GM23338 (cell line): ENCODE data around the gene CDH4. TPM values are rescaled to one million over a fixed set of nuclear protein-coding genes. Genes with fewer than 3 reads are reported as not detected.

Source experiments
- ATAC-seq: fragments of 200-7000 bp; cut with Tn5 transposase; 3 replicates; pipeline ENCODE4 v1.9.1; 2020
- DNase-seq: peaks from one replicate; pipeline ENCODE4 v3.0.0-alpha.2; 2015; ENCODE audit warnings: low spot score
- H2AFZ ChIP-seq: fragments of 200-600 bp; sonication (generic); 2 replicates; pipeline ENCODE4 v1.8.0; 2016; ENCODE audit warnings: antibody characterized with exemption, mild to moderate bottlenecking, moderate library complexity
- H3F3A ChIP-seq: fragments of 200-600 bp; sonication (generic); replicated peaks from 2 replicates; pipeline ENCODE4 v1.8.0; 2017; ENCODE audit warnings: antibody characterized with exemption, mixed run types, low read depth
- H3K27ac ChIP-seq: fragments of 200-600 bp; sonication (generic); 2 replicates; pipeline ENCODE4 v1.6.1; 2016; ENCODE audit warnings: low read depth
- H3K27me3 ChIP-seq: fragments of 200-600 bp; sonication (generic); 2 replicates; pipeline ENCODE4 v1.8.0; 2016; ENCODE audit warnings: mild to moderate bottlenecking, mixed run types, moderate library complexity; ENCODE audit not compliant: insufficient read depth
- H3K36me3 ChIP-seq: fragments of 200-600 bp; sonication (generic); 2 replicates; pipeline ENCODE4 v1.8.0; 2016; ENCODE audit warnings: mild to moderate bottlenecking; ENCODE audit not compliant: insufficient read depth
- H3K4me1 ChIP-seq: fragments of 200-600 bp; sonication (generic); 2 replicates; pipeline ENCODE4 v1.8.0; 2016; ENCODE audit warnings: mild to moderate bottlenecking, moderate library complexity; ENCODE audit not compliant: insufficient read depth
- H3K4me2 ChIP-seq: fragments of 200-600 bp; sonication (generic); 2 replicates; pipeline ENCODE4 v1.7.1; 2017; ENCODE audit warnings: mixed run types
- H3K4me3 ChIP-seq: fragments of 200-600 bp; sonication (generic); 2 replicates; pipeline ENCODE4 v1.6.1; 2016; ENCODE audit warnings: mixed run types
- H3K79me2 ChIP-seq: fragments of 200-600 bp; sonication (generic); replicated peaks from 2 replicates; pipeline ENCODE4 v1.8.0; 2017; ENCODE audit warnings: mild to moderate bottlenecking; ENCODE audit not compliant: insufficient read depth
- H3K9me2 ChIP-seq: fragments of 200-600 bp; sonication (generic); 2 replicates; pipeline ENCODE4 v1.8.0; 2017; ENCODE audit not compliant: insufficient read depth
- H4K20me1 ChIP-seq: fragments of 200-600 bp; sonication (generic); replicated peaks from 2 replicates; pipeline ENCODE4 v1.8.0; 2017; ENCODE audit warnings: mild to moderate bottlenecking; ENCODE audit not compliant: insufficient read depth
- H3K27ac Mint-ChIP-seq: 2 replicates; pipeline ENCODE4 v1.8.0; 2020; ENCODE audit warnings: inconsistent platforms, mild to moderate bottlenecking, moderate library complexity, mixed read lengths
- H3K27me3 Mint-ChIP-seq: 3 replicates; pipeline ENCODE4 v1.8.0; 2022; ENCODE audit warnings: low read depth, mild to moderate bottlenecking, moderate library complexity, mixed read lengths, inconsistent platforms; ENCODE audit not compliant: insufficient read depth, poor library complexity
- H3K36me3 Mint-ChIP-seq: 3 replicates; pipeline ENCODE4 v1.8.0; 2021; ENCODE audit warnings: low read depth, mild to moderate bottlenecking, inconsistent platforms, moderate library complexity, mixed read lengths
- H3K4me1 Mint-ChIP-seq: 3 replicates; pipeline ENCODE4 v1.8.0; 2020; ENCODE audit warnings: mild to moderate bottlenecking, inconsistent platforms, mixed read lengths
- H3K4me3 Mint-ChIP-seq: 3 replicates; pipeline ENCODE4 v1.8.0; 2021; ENCODE audit warnings: moderate library complexity, mild to moderate bottlenecking, inconsistent platforms, mixed read lengths
- H3K9me3 Mint-ChIP-seq: 3 replicates; pipeline ENCODE4 v1.8.0; 2020; ENCODE audit warnings: moderate library complexity, mild to moderate bottlenecking, inconsistent platforms, mixed read lengths
- CREB1 ChIP-seq: fragments of 250-450 bp; sonication (Bioruptor Pico); IDR thresholded peaks from 2 replicates; pipeline ENCODE4 v1.5.0; 2020; ENCODE audit warnings: low read depth, mild to moderate bottlenecking, moderate library complexity
- EZH2 ChIP-seq: fragments of 200-600 bp; sonication (generic); IDR thresholded peaks from one replicate; pipeline ENCODE4 v1.8.0; 2017; ENCODE audit warnings: antibody characterized with exemption, mild to moderate bottlenecking, low read depth; ENCODE audit not compliant: unreplicated experiment
- EZH2phosphoT487 ChIP-seq: fragments of 200-600 bp; sonication (generic); IDR thresholded peaks from one replicate; pipeline ENCODE4 v1.8.1; 2018; ENCODE audit warnings: antibody characterized with exemption; ENCODE audit not compliant: unreplicated experiment
- JUNB ChIP-seq: IDR thresholded peaks from one replicate; pipeline ENCODE4 v1.6.1; 2016; ENCODE audit warnings: antibody characterized with exemption; ENCODE audit not compliant: unreplicated experiment
- NANOG ChIP-seq: IDR thresholded peaks from 2 replicates; pipeline ENCODE4 v1.6.1; 2016; ENCODE audit warnings: antibody characterized with exemption, borderline replicate concordance
- POLR2AphosphoS5 ChIP-seq: IDR thresholded peaks from 2 replicates; pipeline ENCODE4 v1.6.1; 2016; ENCODE audit warnings: antibody characterized with exemption, low read depth
- STAT1 ChIP-seq: IDR thresholded peaks from one replicate; pipeline ENCODE4 v1.6.1; 2016; ENCODE audit warnings: antibody characterized with exemption; ENCODE audit not compliant: unreplicated experiment
- ZNF114 ChIP-seq: fragments of 250-450 bp; sonication (Bioruptor Pico); IDR thresholded peaks from 2 replicates; pipeline ENCODE4 v1.5.0; 2020; ENCODE audit warnings: mild to moderate bottlenecking, moderate library complexity
- ZNF331 ChIP-seq: fragments of 250-450 bp; sonication (Bioruptor Pico); IDR thresholded peaks from 2 replicates; pipeline ENCODE4 v1.5.0; 2020; ENCODE audit warnings: low read depth, mild to moderate bottlenecking, moderate library complexity
- polyA plus RNA-seq: library from polyadenylated mRNA; unstranded; fragments of >200 nt; fragmentation: Nextera tagmentation; extraction: Ambion mirVana; gene quantifications from 2 replicates; pipeline ENCODE4 v1.2.1, GENCODE V29; 2016
- total RNA-seq: library from RNA; depleted of rRNA; stranded (reverse); fragments of >200 nt; shearing (Covaris generic); gene quantifications from 2 replicates; pipeline ENCODE4 v1.2.3, GENCODE V29; 2014
- TF ChIP-seq, protein P1 (sequence below), 2 experiments: fragments of 200-600 bp in 1 of 2; sonication (generic) in 1 of 2; conservative IDR thresholded peaks; 2 replicates each; pipeline versions ENCODE4 v1.5.1 to v1.6.1; 2016 to 2017; ENCODE audit warnings: antibody characterized with exemption in 2 of 2, low read depth in 2 of 2, mild to moderate bottlenecking in 2 of 2, moderate library complexity in 1 of 2
- TF ChIP-seq, protein P2 (sequence below): fragments of 250-450 bp; sonication (Bioruptor Pico); IDR thresholded peaks from 2 replicates; pipeline ENCODE4 v1.5.0; 2020; ENCODE audit warnings: mild to moderate bottlenecking, moderate library complexity
- TF ChIP-seq, protein P3 (sequence below): IDR thresholded peaks from 2 replicates; pipeline ENCODE4 v1.6.1; 2016; ENCODE audit warnings: antibody characterized with exemption
- TF ChIP-seq, protein P4 (sequence below): IDR thresholded peaks from one replicate; pipeline ENCODE4 v1.6.1; 2018; ENCODE audit warnings: antibody characterized with exemption; ENCODE audit not compliant: unreplicated experiment

Gene CDH4
- total and polyA plus RNA-seq, 2 experiments from 2014 or later: 1.2 to 4.2 TPM

DNA sequence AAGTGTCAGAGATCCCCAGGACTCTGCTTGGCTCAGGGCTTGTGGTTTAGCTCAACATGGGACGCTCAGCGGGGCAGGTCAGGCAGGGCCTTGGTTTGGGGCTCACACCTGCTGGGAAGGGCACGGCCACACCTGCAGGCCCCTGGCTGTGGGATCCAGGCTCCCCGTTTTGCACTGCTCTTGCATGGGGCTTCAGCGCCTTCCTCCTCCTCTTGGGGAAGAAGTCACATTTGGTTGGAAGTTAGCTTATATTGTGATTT, 378.3 kb downstream of the CDH4 start:
- no peaks in the 10 kb centered on the region for H3K36me3 ChIP-seq
- no peak overlapping the region for H2AFZ ChIP-seq
- Mint-ChIP-seq H3K9me3 (no peaks in the 10 kb centered on the region), H3K27ac (no peak overlapping the region), H3K36me3 (no peaks in the 10 kb centered on the region), H3K4me3 (no peak overlapping the region), H3K4me1 (peaks cover 4% of the 10 kb centered on the region; the same call in 1 of the 3 replicates), H3K27me3 (peaks cover 11% of the 10 kb centered on the region)
- ATAC-seq (no peak), DNase-seq (no peak)
- no peaks in the 10 kb centered on the region for H4K20me1 ChIP-seq
- H3K4me2 ChIP-seq: no peak overlapping the region
- H3K79me2 ChIP-seq: no peaks in the 10 kb centered on the region
- H3K9me2 ChIP-seq: no peaks in the 10 kb centered on the region
- H3F3A ChIP-seq: no peaks in the 10 kb centered on the region
- H3K4me3 ChIP-seq: no peak overlapping the region
- no peak for TF ChIP-seq EZH2
- TF ChIP-seq, protein P1, sequence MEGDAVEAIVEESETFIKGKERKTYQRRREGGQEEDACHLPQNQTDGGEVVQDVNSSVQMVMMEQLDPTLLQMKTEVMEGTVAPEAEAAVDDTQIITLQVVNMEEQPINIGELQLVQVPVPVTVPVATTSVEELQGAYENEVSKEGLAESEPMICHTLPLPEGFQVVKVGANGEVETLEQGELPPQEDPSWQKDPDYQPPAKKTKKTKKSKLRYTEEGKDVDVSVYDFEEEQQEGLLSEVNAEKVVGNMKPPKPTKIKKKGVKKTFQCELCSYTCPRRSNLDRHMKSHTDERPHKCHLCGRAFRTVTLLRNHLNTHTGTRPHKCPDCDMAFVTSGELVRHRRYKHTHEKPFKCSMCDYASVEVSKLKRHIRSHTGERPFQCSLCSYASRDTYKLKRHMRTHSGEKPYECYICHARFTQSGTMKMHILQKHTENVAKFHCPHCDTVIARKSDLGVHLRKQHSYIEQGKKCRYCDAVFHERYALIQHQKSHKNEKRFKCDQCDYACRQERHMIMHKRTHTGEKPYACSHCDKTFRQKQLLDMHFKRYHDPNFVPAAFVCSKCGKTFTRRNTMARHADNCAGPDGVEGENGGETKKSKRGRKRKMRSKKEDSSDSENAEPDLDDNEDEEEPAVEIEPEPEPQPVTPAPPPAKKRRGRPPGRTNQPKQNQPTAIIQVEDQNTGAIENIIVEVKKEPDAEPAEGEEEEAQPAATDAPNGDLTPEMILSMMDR (conservative IDR thresholded peaks at IDR 0.05; ENCODE audit: low read depth in 2 of 2): no peak
- TF ChIP-seq, protein P2, sequence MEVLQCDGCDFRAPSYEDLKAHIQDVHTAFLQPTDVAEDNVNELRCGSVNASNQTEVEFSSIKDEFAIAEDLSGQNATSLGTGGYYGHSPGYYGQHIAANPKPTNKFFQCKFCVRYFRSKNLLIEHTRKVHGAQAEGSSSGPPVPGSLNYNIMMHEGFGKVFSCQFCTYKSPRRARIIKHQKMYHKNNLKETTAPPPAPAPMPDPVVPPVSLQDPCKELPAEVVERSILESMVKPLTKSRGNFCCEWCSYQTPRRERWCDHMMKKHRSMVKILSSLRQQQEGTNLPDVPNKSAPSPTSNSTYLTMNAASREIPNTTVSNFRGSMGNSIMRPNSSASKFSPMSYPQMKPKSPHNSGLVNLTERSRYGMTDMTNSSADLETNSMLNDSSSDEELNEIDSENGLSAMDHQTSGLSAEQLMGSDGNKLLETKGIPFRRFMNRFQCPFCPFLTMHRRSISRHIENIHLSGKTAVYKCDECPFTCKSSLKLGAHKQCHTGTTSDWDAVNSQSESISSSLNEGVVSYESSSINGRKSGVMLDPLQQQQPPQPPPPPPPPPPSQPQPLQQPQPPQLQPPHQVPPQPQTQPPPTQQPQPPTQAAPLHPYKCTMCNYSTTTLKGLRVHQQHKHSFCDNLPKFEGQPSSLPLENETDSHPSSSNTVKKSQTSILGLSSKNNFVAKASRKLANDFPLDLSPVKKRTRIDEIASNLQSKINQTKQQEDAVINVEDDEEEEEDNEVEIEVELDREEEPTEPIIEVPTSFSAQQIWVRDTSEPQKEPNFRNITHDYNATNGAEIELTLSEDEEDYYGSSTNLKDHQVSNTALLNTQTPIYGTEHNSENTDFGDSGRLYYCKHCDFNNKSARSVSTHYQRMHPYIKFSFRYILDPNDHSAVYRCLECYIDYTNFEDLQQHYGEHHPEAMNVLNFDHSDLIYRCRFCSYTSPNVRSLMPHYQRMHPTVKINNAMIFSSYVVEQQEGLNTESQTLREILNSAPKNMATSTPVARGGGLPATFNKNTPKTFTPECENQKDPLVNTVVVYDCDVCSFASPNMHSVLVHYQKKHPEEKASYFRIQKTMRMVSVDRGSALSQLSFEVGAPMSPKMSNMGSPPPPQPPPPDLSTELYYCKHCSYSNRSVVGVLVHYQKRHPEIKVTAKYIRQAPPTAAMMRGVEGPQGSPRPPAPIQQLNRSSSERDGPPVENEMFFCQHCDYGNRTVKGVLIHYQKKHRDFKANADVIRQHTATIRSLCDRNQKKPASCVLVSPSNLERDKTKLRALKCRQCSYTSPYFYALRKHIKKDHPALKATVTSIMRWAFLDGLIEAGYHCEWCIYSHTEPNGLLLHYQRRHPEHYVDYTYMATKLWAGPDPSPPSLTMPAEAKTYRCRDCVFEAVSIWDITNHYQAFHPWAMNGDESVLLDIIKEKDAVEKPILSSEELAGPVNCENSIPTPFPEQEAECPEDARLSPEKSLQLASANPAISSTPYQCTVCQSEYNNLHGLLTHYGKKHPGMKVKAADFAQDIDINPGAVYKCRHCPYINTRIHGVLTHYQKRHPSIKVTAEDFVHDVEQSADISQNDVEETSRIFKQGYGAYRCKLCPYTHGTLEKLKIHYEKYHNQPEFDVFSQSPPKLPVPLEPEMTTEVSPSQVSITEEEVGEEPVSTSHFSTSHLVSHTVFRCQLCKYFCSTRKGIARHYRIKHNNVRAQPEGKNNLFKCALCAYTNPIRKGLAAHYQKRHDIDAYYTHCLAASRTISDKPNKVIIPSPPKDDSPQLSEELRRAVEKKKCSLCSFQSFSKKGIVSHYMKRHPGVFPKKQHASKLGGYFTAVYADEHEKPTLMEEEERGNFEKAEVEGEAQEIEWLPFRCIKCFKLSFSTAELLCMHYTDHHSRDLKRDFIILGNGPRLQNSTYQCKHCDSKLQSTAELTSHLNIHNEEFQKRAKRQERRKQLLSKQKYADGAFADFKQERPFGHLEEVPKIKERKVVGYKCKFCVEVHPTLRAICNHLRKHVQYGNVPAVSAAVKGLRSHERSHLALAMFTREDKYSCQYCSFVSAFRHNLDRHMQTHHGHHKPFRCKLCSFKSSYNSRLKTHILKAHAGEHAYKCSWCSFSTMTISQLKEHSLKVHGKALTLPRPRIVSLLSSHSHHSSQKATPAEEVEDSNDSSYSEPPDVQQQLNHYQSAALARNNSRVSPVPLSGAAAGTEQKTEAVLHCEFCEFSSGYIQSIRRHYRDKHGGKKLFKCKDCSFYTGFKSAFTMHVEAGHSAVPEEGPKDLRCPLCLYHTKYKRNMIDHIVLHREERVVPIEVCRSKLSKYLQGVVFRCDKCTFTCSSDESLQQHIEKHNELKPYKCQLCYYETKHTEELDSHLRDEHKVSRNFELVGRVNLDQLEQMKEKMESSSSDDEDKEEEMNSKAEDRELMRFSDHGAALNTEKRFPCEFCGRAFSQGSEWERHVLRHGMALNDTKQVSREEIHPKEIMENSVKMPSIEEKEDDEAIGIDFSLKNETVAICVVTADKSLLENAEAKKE (CRISPR knock-in tag): no peak
- TF ChIP-seq POLR2AphosphoS5: no peak
- TF ChIP-seq EZH2phosphoT487: no peak
- TF ChIP-seq JUNB: no peak
- TF ChIP-seq, protein P3, sequence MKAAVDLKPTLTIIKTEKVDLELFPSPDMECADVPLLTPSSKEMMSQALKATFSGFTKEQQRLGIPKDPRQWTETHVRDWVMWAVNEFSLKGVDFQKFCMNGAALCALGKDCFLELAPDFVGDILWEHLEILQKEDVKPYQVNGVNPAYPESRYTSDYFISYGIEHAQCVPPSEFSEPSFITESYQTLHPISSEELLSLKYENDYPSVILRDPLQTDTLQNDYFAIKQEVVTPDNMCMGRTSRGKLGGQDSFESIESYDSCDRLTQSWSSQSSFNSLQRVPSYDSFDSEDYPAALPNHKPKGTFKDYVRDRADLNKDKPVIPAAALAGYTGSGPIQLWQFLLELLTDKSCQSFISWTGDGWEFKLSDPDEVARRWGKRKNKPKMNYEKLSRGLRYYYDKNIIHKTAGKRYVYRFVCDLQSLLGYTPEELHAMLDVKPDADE: no peak
- TF ChIP-seq CREB1 (CRISPR knock-in tag): no peak
- TF ChIP-seq NANOG: no peak
- TF ChIP-seq, protein P4, sequence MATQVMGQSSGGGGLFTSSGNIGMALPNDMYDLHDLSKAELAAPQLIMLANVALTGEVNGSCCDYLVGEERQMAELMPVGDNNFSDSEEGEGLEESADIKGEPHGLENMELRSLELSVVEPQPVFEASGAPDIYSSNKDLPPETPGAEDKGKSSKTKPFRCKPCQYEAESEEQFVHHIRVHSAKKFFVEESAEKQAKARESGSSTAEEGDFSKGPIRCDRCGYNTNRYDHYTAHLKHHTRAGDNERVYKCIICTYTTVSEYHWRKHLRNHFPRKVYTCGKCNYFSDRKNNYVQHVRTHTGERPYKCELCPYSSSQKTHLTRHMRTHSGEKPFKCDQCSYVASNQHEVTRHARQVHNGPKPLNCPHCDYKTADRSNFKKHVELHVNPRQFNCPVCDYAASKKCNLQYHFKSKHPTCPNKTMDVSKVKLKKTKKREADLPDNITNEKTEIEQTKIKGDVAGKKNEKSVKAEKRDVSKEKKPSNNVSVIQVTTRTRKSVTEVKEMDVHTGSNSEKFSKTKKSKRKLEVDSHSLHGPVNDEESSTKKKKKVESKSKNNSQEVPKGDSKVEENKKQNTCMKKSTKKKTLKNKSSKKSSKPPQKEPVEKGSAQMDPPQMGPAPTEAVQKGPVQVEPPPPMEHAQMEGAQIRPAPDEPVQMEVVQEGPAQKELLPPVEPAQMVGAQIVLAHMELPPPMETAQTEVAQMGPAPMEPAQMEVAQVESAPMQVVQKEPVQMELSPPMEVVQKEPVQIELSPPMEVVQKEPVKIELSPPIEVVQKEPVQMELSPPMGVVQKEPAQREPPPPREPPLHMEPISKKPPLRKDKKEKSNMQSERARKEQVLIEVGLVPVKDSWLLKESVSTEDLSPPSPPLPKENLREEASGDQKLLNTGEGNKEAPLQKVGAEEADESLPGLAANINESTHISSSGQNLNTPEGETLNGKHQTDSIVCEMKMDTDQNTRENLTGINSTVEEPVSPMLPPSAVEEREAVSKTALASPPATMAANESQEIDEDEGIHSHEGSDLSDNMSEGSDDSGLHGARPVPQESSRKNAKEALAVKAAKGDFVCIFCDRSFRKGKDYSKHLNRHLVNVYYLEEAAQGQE: no peak
- no peak for TF ChIP-seq ZNF114 (CRISPR knock-in tag)
- no peak for TF ChIP-seq STAT1
- no peak for TF ChIP-seq ZNF331 (CRISPR knock-in tag)
- H3K27me3 ChIP-seq: no peaks in the 10 kb centered on the region
- no peak overlapping the region for H3K27ac ChIP-seq
- no peaks in the 10 kb centered on the region for H3K4me1 ChIP-seq
